Measurements from ENCODE around the gene DENND4A.
A peak's percentile ranks its signal among the peaks of the same experiment; 100 is the strongest.

DENND4A gene

GRCh38 chr15:65839354-65839901 is 47.3 kb upstream of the DENND4A start:
- no peak overlapping the region for H4K8ac ChIP-seq (ENCODE audit: low read depth, low read length)
- H3K4me3 ChIP-seq (ENCODE audit: low read length in 2 of 2) = no peak overlapping the region
- no peak overlapping the region for H3K9ac ChIP-seq (ENCODE audit: low read depth, low read length, poor library complexity)
- H2BK5ac ChIP-seq (ENCODE audit: low read length) = no peak overlapping the region
- no peak overlapping the region for H2AFZ ChIP-seq (ENCODE audit: low read length)
- H3K4me2 ChIP-seq (ENCODE audit: insufficient read depth, low read length, poor library complexity, severe bottlenecking) = no peak overlapping the region
- no peak overlapping the region for H3K18ac ChIP-seq (ENCODE audit: low read length)
- H3K27me3 ChIP-seq (ENCODE audit: control insufficient read depth in 3 of 3, insufficient read depth in 3 of 3, low read depth in 1 of 3, low read length in 3 of 3) = no peaks in the 10 kb centered on the region
- no peak overlapping the region for H2AK5ac ChIP-seq (ENCODE audit: low read depth, low read length)
- H2BK15ac ChIP-seq (ENCODE audit: low read length) = no peak overlapping the region
- H3K4me1 ChIP-seq (ENCODE audit: control insufficient read depth in 2 of 2, insufficient read depth in 1 of 2, low read depth in 1 of 2, low read length in 2 of 2) = no peaks in the 10 kb centered on the region
- H3K79me1 ChIP-seq (ENCODE audit: low read depth, low read length) = no peaks in the 10 kb centered on the region
- DNase-seq (ENCODE audit: low spot score) = no peak
- no peak overlapping the region for H3K27ac ChIP-seq (replicated peaks; ENCODE audit: low read length)
- H3K36me3 ChIP-seq (replicated peaks in 1 of 2; ENCODE audit: control insufficient read depth in 2 of 2, insufficient read depth in 2 of 2, low read length in 2 of 2) = no peaks in the 10 kb centered on the region
- no peak overlapping the region for H4K91ac ChIP-seq (ENCODE audit: low read depth, low read length, poor library complexity)
- H3K9me3 ChIP-seq (replicated peaks in 1 of 2; ENCODE audit: control insufficient read depth in 2 of 2, insufficient read depth in 1 of 2, low read depth in 1 of 2, low read length in 2 of 2) = peaks cover 0 to 1% of the 10 kb centered on the region in 2 donors
- no peak overlapping the region for H3K23ac ChIP-seq (ENCODE audit: low read depth, low read length, poor library complexity)
- H2BK12ac ChIP-seq (ENCODE audit: low read length) = no peak overlapping the region
- no peak overlapping the region for H3K4ac ChIP-seq (ENCODE audit: low read length)
- H3K14ac ChIP-seq (ENCODE audit: low read length) = no peak overlapping the region
- WGBS, 2 donors (ENCODE audit: extremely low coverage in 2 of 2, insufficient read length in 2 of 2, insufficient replicate concordance in 1 of 2) = no CpG with 5 or more reads among the region's 5 CpGs
- no peak overlapping the region for H2BK120ac ChIP-seq (ENCODE audit: low read depth, low read length)

- Histone ChIP-seq H3K4me3 (ENCODE audit: low read length in 2 of 2) (no peak overlapping the region), H4K8ac (ENCODE audit: low read depth, low read length) (no peak overlapping the region), H3K14ac (ENCODE audit: low read length) (no peak overlapping the region), H3K4ac (ENCODE audit: low read length) (no peak overlapping the region), H2AFZ (ENCODE audit: low read length) (peak overlapping the region; percentile 66), H3K36me3 (replicated peaks in 1 of 2; ENCODE audit: control insufficient read depth in 2 of 2, insufficient read depth in 2 of 2, low read length in 2 of 2) (no peaks in the 10 kb centered on the region), H3K9me3 (replicated peaks in 1 of 2; ENCODE audit: control insufficient read depth in 2 of 2, insufficient read depth in 1 of 2, low read depth in 1 of 2, low read length in 2 of 2) (no peaks in the 10 kb centered on the region), H3K4me2 (ENCODE audit: insufficient read depth, low read length, poor library complexity, severe bottlenecking) (no peak overlapping the region), H4K91ac (ENCODE audit: low read depth, low read length, poor library complexity) (no peak overlapping the region), H3K79me1 (ENCODE audit: low read depth, low read length) (no peaks in the 10 kb centered on the region), H2BK5ac (ENCODE audit: low read length) (no peak overlapping the region), H3K23ac (ENCODE audit: low read depth, low read length, poor library complexity) (no peak overlapping the region), H2AK5ac (ENCODE audit: low read depth, low read length) (no peak overlapping the region), H3K4me1 (ENCODE audit: control insufficient read depth in 2 of 2, insufficient read depth in 1 of 2, low read depth in 1 of 2, low read length in 2 of 2) (peaks cover under 1 to 6% of the 10 kb centered on the region in 2 donors), H3K18ac (ENCODE audit: low read length) (no peak overlapping the region), H2BK120ac (ENCODE audit: low read depth, low read length) (no peak overlapping the region), H2BK12ac (ENCODE audit: low read length) (no peak overlapping the region), H3K27ac (replicated peaks; ENCODE audit: low read length) (no peak overlapping the region), H2BK15ac (ENCODE audit: low read length) (no peak overlapping the region), H3K27me3 (ENCODE audit: control insufficient read depth in 3 of 3, insufficient read depth in 3 of 3, low read depth in 1 of 3, low read length in 3 of 3) (no peaks in the 10 kb centered on the region), H3K9ac (ENCODE audit: low read depth, low read length, poor library complexity) (no peak overlapping the region)
- no CpG with 5 or more reads among the region's 6 CpGs for WGBS, 2 donors (ENCODE audit: extremely low coverage in 2 of 2, insufficient read length in 2 of 2, insufficient replicate concordance in 1 of 2)
- DNase-seq (ENCODE audit: low spot score) = no peak
Measured at GRCh38 chr15:65837301-65838294, 45.5 kb upstream of the DENND4A start.

- H3K4me2 ChIP-seq (ENCODE audit: insufficient read depth, low read length, poor library complexity, severe bottlenecking) = no peak overlapping the region
- no peaks in the 10 kb centered on the region for H3K36me3 ChIP-seq (replicated peaks in 1 of 2; ENCODE audit: control insufficient read depth in 2 of 2, insufficient read depth in 2 of 2, low read length in 2 of 2)
- H3K23ac ChIP-seq (ENCODE audit: low read depth, low read length, poor library complexity) = no peak overlapping the region
- no CpG with 5 or more reads among the region's 4 CpGs for WGBS, 2 donors (ENCODE audit: extremely low coverage in 2 of 2, insufficient read length in 2 of 2, insufficient replicate concordance in 1 of 2)
- H3K18ac ChIP-seq (ENCODE audit: low read length) = no peak overlapping the region
- no peak overlapping the region for H2BK5ac ChIP-seq (ENCODE audit: low read length)
- no peak overlapping the region for H3K9ac ChIP-seq (ENCODE audit: low read depth, low read length, poor library complexity)
- H2BK15ac ChIP-seq (ENCODE audit: low read length) = no peak overlapping the region
- no peaks in the 10 kb centered on the region for H3K9me3 ChIP-seq (replicated peaks in 1 of 2; ENCODE audit: control insufficient read depth in 2 of 2, insufficient read depth in 1 of 2, low read depth in 1 of 2, low read length in 2 of 2)
- no peak overlapping the region for H2AFZ ChIP-seq (ENCODE audit: low read length)
- no peak overlapping the region for H4K91ac ChIP-seq (ENCODE audit: low read depth, low read length, poor library complexity)
- H4K8ac ChIP-seq (ENCODE audit: low read depth, low read length) = no peak overlapping the region
- H3K14ac ChIP-seq (ENCODE audit: low read length) = no peak overlapping the region
- no peak for DNase-seq (ENCODE audit: low spot score)
- no peak overlapping the region for H3K27ac ChIP-seq (replicated peaks; ENCODE audit: low read length)
- H3K27me3 ChIP-seq (ENCODE audit: control insufficient read depth in 3 of 3, insufficient read depth in 3 of 3, low read depth in 1 of 3, low read length in 3 of 3) = no peaks in the 10 kb centered on the region
- no peaks in the 10 kb centered on the region for H3K79me1 ChIP-seq (ENCODE audit: low read depth, low read length)
- H3K4ac ChIP-seq (ENCODE audit: low read length) = no peak overlapping the region
- H3K4me3 ChIP-seq (ENCODE audit: low read length in 2 of 2) = no peak overlapping the region
- H3K4me1 ChIP-seq (ENCODE audit: control insufficient read depth in 2 of 2, insufficient read depth in 1 of 2, low read depth in 1 of 2, low read length in 2 of 2) = peaks cover 3 to 6% of the 10 kb centered on the region in 2 donors
- H2AK5ac ChIP-seq (ENCODE audit: low read depth, low read length) = no peak overlapping the region
- H2BK120ac ChIP-seq (ENCODE audit: low read depth, low read length) = no peak overlapping the region
- H2BK12ac ChIP-seq (ENCODE audit: low read length) = no peak overlapping the region
Measured at GRCh38 chr15:65836665-65837064, 44.6 kb upstream of the DENND4A start.

- Histone ChIP-seq H3K27me3 (ENCODE audit: control insufficient read depth in 3 of 3, insufficient read depth in 3 of 3, low read depth in 1 of 3, low read length in 3 of 3) (no peaks in the 10 kb centered on the region), H2AFZ (ENCODE audit: low read length) (no peak overlapping the region), H3K4me2 (ENCODE audit: insufficient read depth, low read length, poor library complexity, severe bottlenecking) (no peak overlapping the region), H3K79me1 (ENCODE audit: low read depth, low read length) (no peaks in the 10 kb centered on the region), H3K4me3 (ENCODE audit: low read length in 2 of 2) (no peak overlapping the region), H2BK12ac (ENCODE audit: low read length) (no peak overlapping the region), H4K91ac (ENCODE audit: low read depth, low read length, poor library complexity) (no peak overlapping the region), H2AK5ac (ENCODE audit: low read depth, low read length) (no peak overlapping the region), H4K8ac (ENCODE audit: low read depth, low read length) (no peak overlapping the region), H3K14ac (ENCODE audit: low read length) (no peak overlapping the region), H2BK15ac (ENCODE audit: low read length) (no peak overlapping the region), H3K18ac (ENCODE audit: low read length) (no peak overlapping the region), H3K27ac (replicated peaks; ENCODE audit: low read length) (no peak overlapping the region), H3K9me3 (replicated peaks in 1 of 2; ENCODE audit: control insufficient read depth in 2 of 2, insufficient read depth in 1 of 2, low read depth in 1 of 2, low read length in 2 of 2) (no peaks in the 10 kb centered on the region), H2BK5ac (ENCODE audit: low read length) (no peak overlapping the region), H3K4ac (ENCODE audit: low read length) (no peak overlapping the region), H3K36me3 (replicated peaks in 1 of 2; ENCODE audit: control insufficient read depth in 2 of 2, insufficient read depth in 2 of 2, low read length in 2 of 2) (no peaks in the 10 kb centered on the region), H3K4me1 (ENCODE audit: control insufficient read depth in 2 of 2, insufficient read depth in 1 of 2, low read depth in 1 of 2, low read length in 2 of 2) (peaks cover 3 to 6% of the 10 kb centered on the region in 2 donors), H2BK120ac (ENCODE audit: low read depth, low read length) (no peak overlapping the region), H3K9ac (ENCODE audit: low read depth, low read length, poor library complexity) (no peak overlapping the region), H3K23ac (ENCODE audit: low read depth, low read length, poor library complexity) (no peak overlapping the region)
- no peak for DNase-seq (ENCODE audit: low spot score)
- WGBS, 2 donors (ENCODE audit: extremely low coverage in 2 of 2, insufficient read length in 2 of 2, insufficient replicate concordance in 1 of 2) = no CpG with 5 or more reads among the region's 4 CpGs
Measured at GRCh38 chr15:65835447-65835846, 43.4 kb upstream of the DENND4A start.
